ENCODE results near the gene PTPRD.

DNA sequence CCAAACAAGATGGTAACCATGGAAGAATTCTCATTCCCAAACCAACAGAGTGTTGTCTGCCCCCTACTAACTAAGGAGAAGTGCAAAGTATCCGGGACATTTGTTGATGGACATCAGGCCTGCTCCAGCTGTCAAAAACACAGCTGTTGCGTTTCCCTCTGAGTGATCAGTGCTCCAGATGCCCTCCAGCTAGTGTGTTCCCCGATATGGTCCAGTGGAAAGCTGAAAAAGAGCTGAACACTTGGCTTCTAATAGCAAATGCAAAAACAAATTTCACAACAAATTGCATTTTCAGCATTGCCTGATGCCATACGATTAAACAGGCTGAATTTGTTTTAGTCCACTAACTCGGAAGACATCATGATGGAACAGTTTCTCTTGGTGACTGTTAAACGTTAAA, 1398.7 kb downstream of the PTPRD start:
- TF ChIP-seq EZH2phosphoT487 (IDR thresholded peaks at IDR 0.05; ENCODE audit: borderline replicate concordance) (no peak), YY1 (IDR thresholded peaks at IDR 0.05; ENCODE audit: extremely low read depth, insufficient replicate concordance, low read depth, low read length) (no peak), CTCF (IDR thresholded peaks at IDR 0.05 in 2 of 3, conservative IDR thresholded peaks at IDR 0.05 in 1 of 3; ENCODE audit: borderline replicate concordance in 1 of 3, insufficient read depth in 1 of 3, low read depth in 2 of 3, low read length in 2 of 3) (no peak), EZH2 (IDR thresholded peaks at IDR 0.05) (no peak), CEBPB (IDR thresholded peaks at IDR 0.05; ENCODE audit: low read depth) (no peak), POLR2A (IDR thresholded peaks at IDR 0.05; ENCODE audit: borderline replicate concordance, extremely low read depth, insufficient read depth, insufficient read length) (no peak), FOSL1 (IDR thresholded peaks at IDR 0.05; ENCODE audit: low read depth) (no peak), SRF (IDR thresholded peaks at IDR 0.05; ENCODE audit: low read depth) (no peak), REST (IDR thresholded peaks at IDR 0.05; ENCODE audit: low read depth) (no peak), ZNF274 (IDR thresholded peaks at IDR 0.05; ENCODE audit: low read depth, low read length) (no peak)
- TF ChIP-seq, protein P1, sequence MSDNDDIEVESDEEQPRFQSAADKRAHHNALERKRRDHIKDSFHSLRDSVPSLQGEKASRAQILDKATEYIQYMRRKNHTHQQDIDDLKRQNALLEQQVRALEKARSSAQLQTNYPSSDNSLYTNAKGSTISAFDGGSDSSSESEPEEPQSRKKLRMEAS (IDR thresholded peaks at IDR 0.05), result no peak
